ENCODE data around the gene NPB. TPM values are rescaled to one million over a fixed set of nuclear protein-coding genes. Genes with fewer than 3 reads are reported as not detected.

NPB gene
- 0.26 and 0.51 TPM in 2 replicates for total RNA-seq

GRCh38 chr17:81902023-81902652 lies at the start of gene NPB:
NPB (plus strand) TSS chr17:81902238; CDS start chr17:81902278, 40 bp downstream.
- Histone ChIP-seq H3K4me3 (ENCODE audit: low read depth, low read length) (peak within 1 kb of the TSS; percentile 7), H3K36me3 (ENCODE audit: control insufficient read depth, insufficient read depth, low read length) (peaks cover 23% of the 10 kb centered on the region), H3K27me3 (ENCODE audit: control insufficient read depth, insufficient read depth, low read length) (no peaks in the 10 kb centered on the region)
- no peak for FAIRE-seq
- no peak for DNase-seq (ENCODE audit: low read depth)
- TF ChIP-seq CTCF (IDR thresholded peaks at IDR 0.05; ENCODE audit: insufficient read depth, low read length, severe bottlenecking), result no peak

- no peak for FAIRE-seq
- Histone ChIP-seq H3K36me3 (ENCODE audit: control insufficient read depth, insufficient read depth, low read length) (peaks cover 50% of the 10 kb centered on the region), H3K4me3 (ENCODE audit: low read depth, low read length) (no peak overlapping the region), H3K27me3 (ENCODE audit: control insufficient read depth, insufficient read depth, low read length) (no peaks in the 10 kb centered on the region)
- TF ChIP-seq CTCF (IDR thresholded peaks at IDR 0.05; ENCODE audit: insufficient read depth, low read length, severe bottlenecking), result peak; percentile 35
- DNase-seq (ENCODE audit: low read depth), result peak; percentile 57
These were observed 46.9 kb upstream of the NPB start for GRCh38 chr17:81854974-81855774.

DNA sequence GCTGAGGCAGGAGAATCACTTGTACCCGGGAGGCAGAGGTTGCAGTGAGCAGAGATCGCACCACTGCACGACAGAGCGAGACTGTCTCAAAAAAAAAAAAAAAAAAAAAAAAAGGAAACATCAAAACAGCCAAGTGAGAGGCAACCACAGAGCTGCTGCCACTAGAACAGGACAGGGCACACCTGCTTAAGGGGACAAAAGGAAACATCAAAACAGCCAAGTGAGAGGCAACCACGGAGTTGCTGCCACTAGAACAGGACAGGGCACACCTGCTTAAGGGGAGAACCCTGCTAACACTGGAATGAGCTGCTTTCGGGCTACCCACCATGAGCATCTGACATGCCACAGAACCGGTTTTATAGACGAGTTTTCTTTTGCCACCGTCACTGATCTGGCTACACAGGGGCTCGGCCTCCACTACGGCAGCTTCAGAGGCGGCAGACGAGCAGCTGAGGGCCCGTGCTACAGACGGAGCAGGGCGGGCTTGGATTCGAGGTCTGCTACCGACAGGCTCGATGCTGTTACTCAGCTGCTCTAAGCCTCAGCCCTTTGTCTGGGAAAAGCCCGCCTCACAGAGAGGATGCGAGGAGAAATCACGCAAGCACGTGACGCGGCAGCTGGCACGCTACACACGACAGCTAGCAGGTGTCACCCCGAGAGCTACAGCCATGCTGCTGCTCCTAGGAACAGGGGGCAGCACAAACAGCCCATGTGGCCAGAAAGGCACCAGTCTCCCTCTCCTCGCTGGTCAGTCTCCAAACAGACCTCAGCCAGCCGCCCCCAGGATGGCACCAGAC lies 43.7 kb upstream of the NPB start:
- no peak for TF ChIP-seq CTCF (IDR thresholded peaks at IDR 0.05; ENCODE audit: insufficient read depth, low read length, severe bottlenecking)
- Histone ChIP-seq H3K27me3 (ENCODE audit: control insufficient read depth, insufficient read depth, low read length) (no peaks in the 10 kb centered on the region), H3K36me3 (ENCODE audit: control insufficient read depth, insufficient read depth, low read length) (peaks cover 38% of the 10 kb centered on the region), H3K4me3 (ENCODE audit: low read depth, low read length) (peak overlapping the region; percentile 81)
- DNase-seq (ENCODE audit: low read depth) (no peak), FAIRE-seq (no peak)

DNA sequence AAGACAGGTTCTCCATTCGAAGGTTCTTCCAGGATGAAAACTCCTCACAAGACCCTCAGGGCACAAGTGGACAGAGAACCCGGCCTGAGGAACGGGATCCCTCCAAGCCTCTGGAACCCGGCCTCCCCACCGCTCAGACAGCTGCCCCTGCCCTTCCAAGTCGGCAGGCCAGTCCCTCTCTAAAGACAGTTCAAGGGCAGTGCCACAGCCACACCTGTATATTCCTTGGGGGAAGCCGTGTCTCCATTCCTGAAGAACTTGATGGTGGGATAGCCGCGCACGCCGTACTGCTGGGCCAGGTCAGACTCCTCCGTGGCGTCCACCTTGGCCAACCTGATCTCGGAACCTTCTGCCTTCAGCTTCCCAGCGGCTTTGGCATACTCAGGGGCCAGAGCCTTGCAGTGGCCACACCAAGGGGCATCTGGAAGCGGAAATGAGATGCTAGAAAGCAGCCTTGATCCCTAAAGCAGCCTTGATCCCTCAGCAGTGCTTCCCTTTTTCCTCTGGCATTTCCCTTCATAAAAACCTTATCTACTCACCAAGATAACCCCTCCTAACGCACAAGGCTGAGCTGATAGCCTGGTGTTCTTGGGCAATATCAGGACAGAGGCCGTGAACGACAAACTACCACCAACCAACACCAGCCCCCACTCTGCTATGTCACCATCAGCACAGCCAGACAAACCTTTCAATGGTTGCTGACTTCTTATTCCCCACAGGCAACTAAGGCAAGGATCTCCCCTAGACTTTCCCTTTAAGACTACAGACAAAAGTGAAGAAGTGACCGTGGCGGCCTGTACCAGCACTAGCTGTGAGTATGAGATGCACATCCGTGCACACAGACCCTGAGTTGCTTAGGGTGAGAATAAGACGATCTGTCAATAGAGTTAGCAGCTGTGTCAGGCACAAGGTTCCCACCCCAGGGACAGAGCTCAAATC lies 42.8 kb upstream of the NPB start:
- TF ChIP-seq CTCF (IDR thresholded peaks at IDR 0.05; ENCODE audit: insufficient read depth, low read length, severe bottlenecking), result no peak
- no peaks in the 10 kb centered on the region for H3K27me3 ChIP-seq (ENCODE audit: control insufficient read depth, insufficient read depth, low read length)
- FAIRE-seq, result no peak
- peaks cover 33% of the 10 kb centered on the region for H3K36me3 ChIP-seq (ENCODE audit: control insufficient read depth, insufficient read depth, low read length)
- peak overlapping the region; percentile 81 for H3K4me3 ChIP-seq (ENCODE audit: low read depth, low read length)
- DNase-seq (ENCODE audit: low read depth), result no peak
